Measurements from ENCODE around the gene MCIDAS.

GRCh38 chr5:55226934-55227663 is at the start of gene MCIDAS:
- no peak for TF ChIP-seq POLR2A (IDR thresholded peaks at IDR 0.05)
- TF ChIP-seq, protein P1, sequence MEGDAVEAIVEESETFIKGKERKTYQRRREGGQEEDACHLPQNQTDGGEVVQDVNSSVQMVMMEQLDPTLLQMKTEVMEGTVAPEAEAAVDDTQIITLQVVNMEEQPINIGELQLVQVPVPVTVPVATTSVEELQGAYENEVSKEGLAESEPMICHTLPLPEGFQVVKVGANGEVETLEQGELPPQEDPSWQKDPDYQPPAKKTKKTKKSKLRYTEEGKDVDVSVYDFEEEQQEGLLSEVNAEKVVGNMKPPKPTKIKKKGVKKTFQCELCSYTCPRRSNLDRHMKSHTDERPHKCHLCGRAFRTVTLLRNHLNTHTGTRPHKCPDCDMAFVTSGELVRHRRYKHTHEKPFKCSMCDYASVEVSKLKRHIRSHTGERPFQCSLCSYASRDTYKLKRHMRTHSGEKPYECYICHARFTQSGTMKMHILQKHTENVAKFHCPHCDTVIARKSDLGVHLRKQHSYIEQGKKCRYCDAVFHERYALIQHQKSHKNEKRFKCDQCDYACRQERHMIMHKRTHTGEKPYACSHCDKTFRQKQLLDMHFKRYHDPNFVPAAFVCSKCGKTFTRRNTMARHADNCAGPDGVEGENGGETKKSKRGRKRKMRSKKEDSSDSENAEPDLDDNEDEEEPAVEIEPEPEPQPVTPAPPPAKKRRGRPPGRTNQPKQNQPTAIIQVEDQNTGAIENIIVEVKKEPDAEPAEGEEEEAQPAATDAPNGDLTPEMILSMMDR (IDR thresholded peaks at IDR 0.05): no peak

Measured in testis (tissue), 2 donors.